HepG2 (cell line): Measurements from ENCODE around the gene CD300LG. TPM values are rescaled to one million over a fixed set of nuclear protein-coding genes. Genes with fewer than 3 reads are reported as not detected.

Experiments
- CSRNP1 ChIP-seq: sonication (generic); formaldehyde crosslinking; IDR thresholded peaks from 2 replicates; pipeline ENCODE4 v1.8.1; 2023; ENCODE audit warnings: mild to moderate bottlenecking, missing genetic modification reagents
- ELK4 ChIP-seq: sonication (generic); formaldehyde crosslinking; IDR thresholded peaks from 2 replicates; pipeline ENCODE4 v1.9.0; 2021; ENCODE audit warnings: missing genetic modification reagents, borderline replicate concordance
- ERF ChIP-seq: IDR thresholded peaks from 2 replicates; pipeline ENCODE4 v1.6.1; 2018; ENCODE audit warnings: missing biosample characterization, missing genetic modification reagents
- KDM3A ChIP-seq: IDR thresholded peaks from 2 replicates; pipeline ENCODE4 v1.6.1; 2018; ENCODE audit warnings: low read depth, missing compliant biosample characterization
- KDM4B ChIP-seq: sonication (generic); formaldehyde crosslinking; IDR thresholded peaks from 2 replicates; pipeline ENCODE4 v1.4.0; 2020; ENCODE audit warnings: missing genetic modification reagents
- KDM5B ChIP-seq: sonication (generic); formaldehyde crosslinking; IDR thresholded peaks from 2 replicates; pipeline ENCODE4 v1.4.0; 2020; ENCODE audit warnings: missing genetic modification reagents, mild to moderate bottlenecking, borderline replicate concordance
- LRRFIP1 ChIP-seq: sonication (generic); formaldehyde crosslinking; conservative IDR thresholded peaks from 2 replicates; pipeline ENCODE4 v1.4.0; 2020; ENCODE audit warnings: missing genetic modification reagents
- MBD4 ChIP-seq: IDR thresholded peaks from 2 replicates; pipeline ENCODE4 v1.6.1; 2012; ENCODE audit warnings: low read length, inconsistent platforms, borderline replicate concordance
- MIER2 ChIP-seq: IDR thresholded peaks from 2 replicates; pipeline ENCODE4 v1.6.1; 2016; ENCODE audit warnings: missing biosample characterization, missing genetic modification reagents
- PHF21A ChIP-seq: sonication (generic); formaldehyde crosslinking; IDR thresholded peaks from 2 replicates; pipeline ENCODE4 v1.5.0; 2020; ENCODE audit warnings: mild to moderate bottlenecking, missing genetic modification reagents
- REPIN1 ChIP-seq: sonication (generic); formaldehyde crosslinking; IDR thresholded peaks from 2 replicates; pipeline ENCODE4 v1.8.0; 2022; ENCODE audit warnings: missing genetic modification reagents, low read depth, mild to moderate bottlenecking, borderline replicate concordance
- RNF219 ChIP-seq: sonication (generic); formaldehyde crosslinking; IDR thresholded peaks from 2 replicates; pipeline ENCODE4 v1.5.0; 2020; ENCODE audit warnings: mild to moderate bottlenecking, missing genetic modification reagents
- TFAP4 ChIP-seq: sonication (generic); IDR thresholded peaks from 2 replicates; pipeline ENCODE4 v1.6.1; 2016; ENCODE audit warnings: low read depth, borderline replicate concordance
- THAP11 ChIP-seq: IDR thresholded peaks from 2 replicates; pipeline ENCODE4 v1.6.1; 2016; ENCODE audit warnings: missing biosample characterization, missing genetic modification reagents
- ZBTB8A ChIP-seq: sonication (generic); formaldehyde crosslinking; IDR thresholded peaks from 2 replicates; pipeline ENCODE4 v1.4.0; 2020; ENCODE audit warnings: mild to moderate bottlenecking, low read depth, missing genetic modification reagents, borderline replicate concordance
- ZFAT ChIP-seq: sonication (generic); formaldehyde crosslinking; conservative IDR thresholded peaks from 2 replicates; pipeline ENCODE4 v1.8.1; 2023; ENCODE audit warnings: missing genetic modification reagents, inconsistent platforms
- ZFP37 ChIP-seq: sonication (generic); formaldehyde crosslinking; IDR thresholded peaks from 2 replicates; pipeline ENCODE4 v1.4.0; 2020; ENCODE audit warnings: missing genetic modification reagents, borderline replicate concordance
- ZNF225 ChIP-seq: sonication (generic); formaldehyde crosslinking; IDR thresholded peaks from 2 replicates; pipeline ENCODE4 v1.4.0; 2020; ENCODE audit warnings: mild to moderate bottlenecking, missing genetic modification reagents
- ZNF253 ChIP-seq: sonication (generic); formaldehyde crosslinking; IDR thresholded peaks from 2 replicates; pipeline ENCODE4 v1.8.0; 2022; ENCODE audit warnings: mild to moderate bottlenecking, missing genetic modification reagents, borderline replicate concordance
- ZNF335 ChIP-seq: sonication (generic); formaldehyde crosslinking; IDR thresholded peaks from 2 replicates; pipeline ENCODE4 v1.4.0; 2020; ENCODE audit warnings: missing genetic modification reagents
- ZNF431 ChIP-seq: sonication (generic); formaldehyde crosslinking; IDR thresholded peaks from 2 replicates; pipeline ENCODE4 v1.9.0; 2022; ENCODE audit warnings: missing genetic modification reagents, low read depth, mild to moderate bottlenecking, borderline replicate concordance
- ZNF614 ChIP-seq: IDR thresholded peaks from 2 replicates; pipeline ENCODE4 v1.6.1; 2018; ENCODE audit warnings: missing biosample characterization, missing genetic modification reagents, inconsistent platforms, borderline replicate concordance
- ZNF709 ChIP-seq: sonication (generic); formaldehyde crosslinking; IDR thresholded peaks from 2 replicates; pipeline ENCODE4 v1.5.0; 2020; ENCODE audit warnings: mild to moderate bottlenecking, missing genetic modification reagents
- polyA plus RNA-seq, 8 experiments: library from polyadenylated mRNA; depleted of rRNA in 3 of 8; stranded (reverse) in 7 of 8; unstranded in 1 of 8; fragments of >200 nt; fragmentation: Illumina TruSeq in 4 of 8; extraction: Trizol in 4 of 8; gene quantifications; 2 replicates each; pipeline versions ENCODE4 v1.2.1 to v1.2.3, GENCODE V29; 2011 to 2016; ENCODE audit warnings: low read depth in 4 of 8, missing spikeins in 1 of 8, mixed read lengths in 1 of 8; ENCODE audit not compliant: insufficient read depth in 1 of 8
- total RNA-seq, 5 experiments: library from RNA; depleted of rRNA; stranded (reverse); fragments of >200 nt; fragmentation: Illumina TruSeq; extraction: Trizol; gene quantifications; 2 replicates each; pipeline ENCODE4 v1.2.3, GENCODE V29; 2016; ENCODE audit warnings: low read depth in 1 of 5

Gene CD300LG
- total and polyA plus RNA-seq, 2 of the 13 experiments (the other 11 are each of a cell fraction or from before 2014, with no cell fraction given): not detected

- no peak for TF ChIP-seq RNF219 (CRISPR knock-in tag)
- TF ChIP-seq THAP11 (CRISPR knock-in tag): peak; percentile 43; the same call in 1 of the 2 replicates
- no peak for TF ChIP-seq PHF21A (CRISPR knock-in tag)
- 0 out of 2 replicates have a peak, but pooled peaks have one; percentile 48 for TF ChIP-seq ZNF335 (CRISPR knock-in tag)
- TF ChIP-seq KDM4B (CRISPR knock-in tag): no peak
- peak; percentile 24; the same call in 1 of the 2 replicates for TF ChIP-seq KDM5B (CRISPR knock-in tag)
- TF ChIP-seq KDM3A (CRISPR knock-in tag): 0 out of 2 replicates have a peak, but pooled peaks have one; percentile 41
- TF ChIP-seq ZBTB8A: no peak
- no peak; the same call in 1 of the 2 replicates for TF ChIP-seq MIER2 (CRISPR knock-in tag)
- peak; percentile 62; the same call in 1 of the 2 replicates for TF ChIP-seq ZNF225 (CRISPR knock-in tag)
- no peak for TF ChIP-seq LRRFIP1 (CRISPR knock-in tag)
- no peak for TF ChIP-seq ZNF431 (CRISPR knock-in tag)
- no peak for TF ChIP-seq ZFP37
- no peak for TF ChIP-seq MBD4
- no peak for TF ChIP-seq ZNF614 (CRISPR knock-in tag)
- TF ChIP-seq ZFAT (CRISPR knock-in tag): no peak
- TF ChIP-seq REPIN1 (CRISPR knock-in tag): peak; percentile 30; the same call in 1 of the 2 replicates
- TF ChIP-seq ZNF253 (CRISPR knock-in tag): no peak
- no peak for TF ChIP-seq CSRNP1 (CRISPR knock-in tag)
- 0 out of 2 replicates have a peak, but pooled peaks have one; percentile 37 for TF ChIP-seq ERF
- TF ChIP-seq ZNF709 (CRISPR knock-in tag): no peak
- no peak for TF ChIP-seq TFAP4
- no peak for TF ChIP-seq ELK4 (CRISPR knock-in tag)
Measured at GRCh38 chr17:43846221-43846712, 709 bp upstream of the CD300LG start (continued).
